Gastroesophageal sphincter (tissue), 3 donors: ENCODE results near the gene SANBR.

Source experiments
- EP300 ChIP-seq: sonication (generic); formaldehyde crosslinking; IDR thresholded peaks from one replicate; pipeline ENCODE4 v1.6.1; 2017; ENCODE audit warnings: antibody characterized with exemption, mild to moderate bottlenecking
- POLR2A ChIP-seq, 2 donors: fragments of 450-650 bp; IDR thresholded peaks; one replicate each; pipeline ENCODE4 v1.6.1; 2017; ENCODE audit warnings: antibody characterized with exemption in 2 of 2, mild to moderate bottlenecking in 2 of 2, moderate library complexity in 1 of 2
- POLR2AphosphoS5 ChIP-seq: sonication (generic); formaldehyde crosslinking; IDR thresholded peaks from one replicate; pipeline ENCODE4 v1.6.1; 2017; ENCODE audit warnings: antibody characterized with exemption
- TF ChIP-seq, protein P1 (sequence below), 4 experiments: fragments of 200-600 bp in 2 of 4; fragments of 450-650 bp in 2 of 4; sonication (generic) in 1 of 4; IDR thresholded peaks; one replicate each; pipeline ENCODE4 v1.5.1; 2017 to 2019; ENCODE audit warnings: antibody characterized with exemption in 4 of 4, mild to moderate bottlenecking in 2 of 4, moderate library complexity in 2 of 4

DNA sequence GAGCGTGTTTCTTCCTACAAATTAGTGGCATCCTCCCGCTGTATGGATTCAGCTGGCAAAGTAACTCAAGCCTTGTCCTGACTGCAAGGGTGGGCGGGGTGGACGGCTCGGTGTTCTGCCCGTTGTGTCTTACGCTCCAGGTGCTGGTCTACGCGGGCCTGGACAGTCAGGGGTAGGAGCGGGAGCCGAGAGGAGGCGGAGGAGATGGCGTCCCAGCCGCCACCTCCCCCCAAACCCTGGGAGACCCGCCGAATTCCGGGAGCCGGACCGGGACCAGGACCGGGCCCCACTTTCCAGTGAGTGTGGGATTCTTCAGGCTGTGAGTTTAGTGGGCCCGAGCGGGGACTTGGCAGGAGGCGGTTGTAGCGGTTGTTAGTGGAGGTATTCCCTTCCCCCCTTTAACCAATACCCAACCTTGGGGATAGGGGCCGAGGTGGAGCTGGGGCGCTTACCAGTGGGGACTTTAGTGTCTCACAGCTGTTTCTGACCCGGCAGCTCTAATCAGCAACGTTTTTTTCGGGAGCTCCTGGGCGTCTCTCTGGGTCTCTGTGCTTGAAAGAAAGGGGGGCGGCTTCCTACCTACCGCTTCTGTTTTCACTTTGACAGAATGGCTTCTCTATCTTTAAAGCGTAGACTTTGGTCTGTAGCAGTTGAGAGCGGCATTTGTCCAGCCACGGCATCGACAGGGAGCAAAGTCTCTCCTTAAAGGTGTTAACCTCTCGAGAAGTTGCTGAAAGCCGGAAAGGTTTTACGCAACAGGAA lies 47.9 kb upstream of the SANBR start, which contains the start of the genes PEX13 and PUS10:
- TF ChIP-seq, protein P1, sequence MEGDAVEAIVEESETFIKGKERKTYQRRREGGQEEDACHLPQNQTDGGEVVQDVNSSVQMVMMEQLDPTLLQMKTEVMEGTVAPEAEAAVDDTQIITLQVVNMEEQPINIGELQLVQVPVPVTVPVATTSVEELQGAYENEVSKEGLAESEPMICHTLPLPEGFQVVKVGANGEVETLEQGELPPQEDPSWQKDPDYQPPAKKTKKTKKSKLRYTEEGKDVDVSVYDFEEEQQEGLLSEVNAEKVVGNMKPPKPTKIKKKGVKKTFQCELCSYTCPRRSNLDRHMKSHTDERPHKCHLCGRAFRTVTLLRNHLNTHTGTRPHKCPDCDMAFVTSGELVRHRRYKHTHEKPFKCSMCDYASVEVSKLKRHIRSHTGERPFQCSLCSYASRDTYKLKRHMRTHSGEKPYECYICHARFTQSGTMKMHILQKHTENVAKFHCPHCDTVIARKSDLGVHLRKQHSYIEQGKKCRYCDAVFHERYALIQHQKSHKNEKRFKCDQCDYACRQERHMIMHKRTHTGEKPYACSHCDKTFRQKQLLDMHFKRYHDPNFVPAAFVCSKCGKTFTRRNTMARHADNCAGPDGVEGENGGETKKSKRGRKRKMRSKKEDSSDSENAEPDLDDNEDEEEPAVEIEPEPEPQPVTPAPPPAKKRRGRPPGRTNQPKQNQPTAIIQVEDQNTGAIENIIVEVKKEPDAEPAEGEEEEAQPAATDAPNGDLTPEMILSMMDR (IDR thresholded peaks at IDR 0.05) = no peak
- TF ChIP-seq POLR2AphosphoS5 = no peak
- no peak for TF ChIP-seq EP300
- TF ChIP-seq POLR2A (IDR thresholded peaks at IDR 0.05) = peak in 1 of 2 donors; percentile 49
